Uterus (tissue), 4 donors: ENCODE measurements around the gene AVPR2. TPM values are rescaled to one million over a fixed set of nuclear protein-coding genes. Genes with fewer than 3 reads are reported as not detected.

Experiments used
- DNase-seq, 2 donors: peaks; one replicate each; pipeline ENCODE4 v3.0.0-alpha.2; 2019 to 2020
- H3K27ac ChIP-seq, 2 donors: fragments of 200-600 bp; sonication (generic); 1 replicate in 1 of 2; 2 replicates in 1 of 2; pipeline ENCODE4 v1.5.1; 2016 to 2018
- H3K27me3 ChIP-seq, 2 donors: fragments of 200-600 bp; sonication (generic); one replicate each; pipeline ENCODE4 v1.5.1; 2018 to 2019; ENCODE audit warnings: control low read depth in 1 of 2
- H3K36me3 ChIP-seq, 2 donors: fragments of 200-600 bp; sonication (generic); one replicate each; pipeline ENCODE4 v1.5.1; 2019; ENCODE audit warnings: control low read depth in 1 of 2
- H3K4me1 ChIP-seq, 2 donors: fragments of 200-600 bp; sonication (generic); one replicate each; pipeline ENCODE4 v1.5.1; 2018 to 2019; ENCODE audit warnings: control low read depth in 1 of 2
- H3K4me3 ChIP-seq, 2 donors: fragments of 200-600 bp; sonication (generic); 1 replicate in 1 of 2; 2 replicates in 1 of 2; pipeline ENCODE4 v1.5.1; 2018 to 2019; ENCODE audit warnings: mild to moderate bottlenecking in 1 of 2
- H3K9me3 ChIP-seq, 2 donors: fragments of 200-600 bp; sonication (generic); one replicate each; pipeline ENCODE4 v1.5.1; 2019; ENCODE audit warnings: control low read depth in 1 of 2
- POLR2A ChIP-seq, 2 donors: fragments of 450-650 bp; IDR thresholded peaks; one replicate each; pipeline ENCODE4 v1.6.1; 2016; ENCODE audit warnings: antibody characterized with exemption in 2 of 2, mild to moderate bottlenecking in 1 of 2, moderate library complexity in 1 of 2
- intact Hi-C: fragments of 100-400 bp; cut with DNase I; formaldehyde crosslinking; loops from one replicate; pipeline ENCODE4 v1.15.1; 2023; ENCODE audit warnings: low total_unique reads
- total RNA-seq, 4 donors: library from RNA; depleted of rRNA in 3 of 4; stranded (reverse); fragments of >200 nt in 3 of 4; gene quantifications; one replicate each; pipeline versions ENCODE4 v1.1.0 to v1.2.4, GENCODE V29; 2014 to 2023
- TF ChIP-seq, protein P1 (sequence below), 4 experiments: fragments of 200-600 bp in 2 of 4; fragments of 450-650 bp in 2 of 4; sonication (generic) in 2 of 4; IDR thresholded peaks; one replicate each; pipeline ENCODE4 v1.5.1; 2016 to 2019; ENCODE audit warnings: antibody characterized with exemption in 4 of 4, mild to moderate bottlenecking in 2 of 4, moderate library complexity in 1 of 4
- donor health status: DM: yes; HTN: yes; CAD: no.

Gene AVPR2
- total RNA-seq, 4 donors from 2014 or later, result 0.35 to 5.2 (median 4.4) TPM; not detected in 1

DNA sequence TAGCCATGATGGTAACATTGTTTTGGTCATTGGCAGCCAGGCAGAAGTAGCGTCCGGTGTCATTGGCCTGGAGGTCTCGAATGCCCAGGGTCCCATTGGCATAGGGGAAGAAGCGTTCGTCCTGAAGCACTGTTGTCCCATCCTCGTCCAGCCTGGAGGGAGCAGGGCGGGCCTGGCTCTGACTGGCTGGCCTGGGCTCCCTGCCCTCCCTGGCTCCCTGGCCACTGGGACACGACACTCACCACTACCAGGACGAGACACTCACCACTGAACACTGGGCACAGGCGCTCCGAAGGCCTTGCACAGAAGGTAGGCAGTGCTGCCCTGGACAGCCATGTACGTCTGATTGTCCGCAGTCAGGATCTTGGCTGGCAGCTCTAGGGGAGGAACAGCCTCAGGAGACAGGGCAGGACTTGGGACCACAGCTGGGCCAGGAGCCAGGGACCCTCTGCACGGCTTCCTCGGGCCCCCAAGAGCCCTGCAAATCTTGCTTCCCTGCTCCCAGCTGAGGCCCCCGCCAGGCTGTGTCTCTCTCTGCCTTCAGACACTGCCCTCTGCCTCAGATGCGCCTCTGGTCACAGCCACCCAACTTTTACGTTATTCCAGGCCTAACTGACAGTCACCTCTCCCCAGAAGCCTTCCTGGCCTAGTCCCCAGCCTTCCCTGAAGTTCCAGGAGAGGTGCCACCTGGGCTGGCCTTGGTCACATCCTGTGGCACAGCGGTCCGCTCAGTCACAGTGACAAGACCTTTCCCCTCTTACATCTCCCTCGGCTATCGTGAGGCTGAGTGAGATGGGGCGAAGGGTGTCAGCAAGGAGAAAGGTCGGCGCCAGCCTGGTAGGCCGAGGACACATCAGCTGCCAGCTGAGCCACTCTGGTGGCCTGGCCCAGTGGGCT, 35.6 kb upstream of the AVPR2 start:
- no peaks in the 10 kb centered on the region for H3K4me1 ChIP-seq

DNA sequence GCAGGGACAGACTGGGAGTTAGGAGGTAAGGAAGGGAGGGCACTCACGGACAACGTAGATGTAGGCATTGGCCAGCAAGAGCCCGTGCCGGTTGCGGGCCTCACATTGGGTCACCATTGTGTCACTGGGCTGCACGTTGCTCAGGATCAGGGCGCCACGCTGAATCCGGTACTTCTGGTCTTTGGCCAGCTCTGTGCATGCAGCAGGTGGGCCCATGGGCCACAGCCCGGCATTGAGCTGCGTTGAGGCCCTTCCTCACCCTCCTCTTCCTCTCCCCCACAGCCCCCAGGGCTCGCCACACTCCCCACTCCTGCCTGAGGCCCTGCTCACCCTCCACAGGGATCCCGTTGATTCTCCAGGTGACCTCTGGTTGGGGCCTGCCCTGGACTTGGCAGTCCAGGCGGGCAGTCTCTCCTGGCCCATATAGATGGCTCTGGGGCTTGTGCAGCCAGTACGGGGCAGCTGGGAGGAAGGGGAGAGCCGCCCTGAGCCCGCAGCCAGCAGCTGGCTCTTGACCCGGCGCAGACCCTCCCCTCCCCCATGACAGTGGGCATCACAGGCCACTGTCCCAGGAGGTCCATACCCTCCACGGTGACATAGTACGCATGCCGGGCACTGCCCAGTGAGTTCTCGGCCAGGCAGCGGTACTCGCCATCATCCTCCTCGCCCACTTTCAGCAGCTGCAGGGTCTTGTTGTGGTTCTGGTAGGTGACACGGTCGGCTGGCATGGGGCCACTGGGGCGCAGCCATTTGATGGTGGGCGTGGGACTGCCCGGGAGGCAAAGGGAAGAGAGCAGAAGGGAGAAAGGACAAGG, 34.8 kb upstream of the AVPR2 start:
- intact Hi-C loops, result no loop called here
- Histone ChIP-seq H3K27me3 (no peaks in the 10 kb centered on the region), H3K4me1 (no peaks in the 10 kb centered on the region), H3K27ac (no peak overlapping the region), H3K9me3 (no peaks in the 10 kb centered on the region), H3K36me3 (no peaks in the 10 kb centered on the region), H3K4me3 (no peak overlapping the region)
- TF ChIP-seq POLR2A (IDR thresholded peaks at IDR 0.05), result no peak
- TF ChIP-seq, protein P1, sequence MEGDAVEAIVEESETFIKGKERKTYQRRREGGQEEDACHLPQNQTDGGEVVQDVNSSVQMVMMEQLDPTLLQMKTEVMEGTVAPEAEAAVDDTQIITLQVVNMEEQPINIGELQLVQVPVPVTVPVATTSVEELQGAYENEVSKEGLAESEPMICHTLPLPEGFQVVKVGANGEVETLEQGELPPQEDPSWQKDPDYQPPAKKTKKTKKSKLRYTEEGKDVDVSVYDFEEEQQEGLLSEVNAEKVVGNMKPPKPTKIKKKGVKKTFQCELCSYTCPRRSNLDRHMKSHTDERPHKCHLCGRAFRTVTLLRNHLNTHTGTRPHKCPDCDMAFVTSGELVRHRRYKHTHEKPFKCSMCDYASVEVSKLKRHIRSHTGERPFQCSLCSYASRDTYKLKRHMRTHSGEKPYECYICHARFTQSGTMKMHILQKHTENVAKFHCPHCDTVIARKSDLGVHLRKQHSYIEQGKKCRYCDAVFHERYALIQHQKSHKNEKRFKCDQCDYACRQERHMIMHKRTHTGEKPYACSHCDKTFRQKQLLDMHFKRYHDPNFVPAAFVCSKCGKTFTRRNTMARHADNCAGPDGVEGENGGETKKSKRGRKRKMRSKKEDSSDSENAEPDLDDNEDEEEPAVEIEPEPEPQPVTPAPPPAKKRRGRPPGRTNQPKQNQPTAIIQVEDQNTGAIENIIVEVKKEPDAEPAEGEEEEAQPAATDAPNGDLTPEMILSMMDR (IDR thresholded peaks at IDR 0.05), result no peak
- DNase-seq, result no peak

More for the DNA sequence above, 35.6 kb upstream of the AVPR2 start:
- TF ChIP-seq, protein P1 (IDR thresholded peaks at IDR 0.05), result no peak
- no peak for TF ChIP-seq POLR2A (IDR thresholded peaks at IDR 0.05)
- no peak for DNase-seq
- H3K9me3 ChIP-seq, result no peaks in the 10 kb centered on the region
- no peaks in the 10 kb centered on the region for H3K36me3 ChIP-seq
- H3K4me3 ChIP-seq, result no peak overlapping the region
- intact Hi-C loops, result no loop called here
- no peak overlapping the region for H3K27ac ChIP-seq
- H3K27me3 ChIP-seq, result no peaks in the 10 kb centered on the region

- Histone ChIP-seq H3K27ac (no peak overlapping the region), H3K9me3 (no peaks in the 10 kb centered on the region), H3K27me3 (no peaks in the 10 kb centered on the region), H3K4me3 (no peak overlapping the region), H3K4me1 (no peaks in the 10 kb centered on the region), H3K36me3 (no peaks in the 10 kb centered on the region)
- DNase-seq, result no peak
- TF ChIP-seq POLR2A (IDR thresholded peaks at IDR 0.05), result no peak
- TF ChIP-seq, protein P1 (IDR thresholded peaks at IDR 0.05), result no peak
- intact Hi-C loops, result no loop called here
Measured at GRCh38 chrX:153870288-153870690, 34.2 kb upstream of the AVPR2 start.

- no peaks in the 10 kb centered on the region for H3K4me1 ChIP-seq
- no peak overlapping the region for H3K27ac ChIP-seq
- H3K27me3 ChIP-seq, result no peaks in the 10 kb centered on the region
- H3K9me3 ChIP-seq, result no peaks in the 10 kb centered on the region
- no peak overlapping the region for H3K4me3 ChIP-seq
- no peaks in the 10 kb centered on the region for H3K36me3 ChIP-seq
- no peak for DNase-seq
- intact Hi-C loops, result no loop called here
- TF ChIP-seq, protein P1 (IDR thresholded peaks at IDR 0.05), result no peak
- TF ChIP-seq POLR2A (IDR thresholded peaks at IDR 0.05), result no peak
Measured at GRCh38 chrX:153870791-153871360, 33.6 kb upstream of the AVPR2 start.
